ENCODE results near the gene NACC2.
"Not testable (repeated sequence)": the region's sequence is repeated elsewhere in the genome, so short reads cannot be mapped to it uniquely, and the experiment has no call there.

Gene NACC2

GRCh38 chr9:136074706-136075105 lies 20.4 kb downstream of the NACC2 start:
- Mint-ChIP-seq H3K27me3 (peaks cover 49% of the 10 kb centered on the region), H3K36me3 (no peaks in the 10 kb centered on the region)

GRCh38 chr9:136062657-136063439 lies 32.2 kb downstream of the NACC2 start:
- Mint-ChIP-seq H3K4me3 (no peak overlapping the region), H3K27ac (no peak overlapping the region), H3K4me1 (peaks cover 2% of the 10 kb centered on the region), H3K9me3 (peaks cover 3% of the 10 kb centered on the region), H3K36me3 (no peaks in the 10 kb centered on the region), H3K27me3 (peaks cover 68% of the 10 kb centered on the region)
- no peak for ATAC-seq

More at GRCh38 chr9:136074706-136075105, 20.4 kb downstream of the NACC2 start:
- Mint-ChIP-seq H3K27ac (no peak overlapping the region), H3K4me3 (no peak overlapping the region), H3K4me1 (peaks cover 12% of the 10 kb centered on the region), H3K9me3 (no peaks in the 10 kb centered on the region)
- ATAC-seq, result no peak

GRCh38 chr9:136061916-136062315 lies 33.2 kb downstream of the NACC2 start:
- Mint-ChIP-seq H3K27me3 (peaks cover 68% of the 10 kb centered on the region), H3K4me1 (peaks cover 11% of the 10 kb centered on the region)
- H3K27ac Mint-ChIP-seq, H3K4me3 Mint-ChIP-seq, H3K9me3 Mint-ChIP-seq, ATAC-seq, H3K36me3 Mint-ChIP-seq: not testable (repeated sequence)

GRCh38 chr9:136061405-136061804 lies 33.7 kb downstream of the NACC2 start:
- Mint-ChIP-seq H3K27me3 (peaks cover 64% of the 10 kb centered on the region), H3K27ac (no peak overlapping the region), H3K36me3 (no peaks in the 10 kb centered on the region), H3K4me3 (no peak overlapping the region), H3K4me1 (peaks cover 11% of the 10 kb centered on the region), H3K9me3 (peaks cover 2% of the 10 kb centered on the region)
- ATAC-seq, result no peak

GRCh38 chr9:136060671-136061371 lies 34.3 kb downstream of the NACC2 start:
- H3K4me3 Mint-ChIP-seq, result no peak overlapping the region
- ATAC-seq, result no peak
- no peaks in the 10 kb centered on the region for H3K9me3 Mint-ChIP-seq
- no peaks in the 10 kb centered on the region for H3K36me3 Mint-ChIP-seq
- H3K4me1 Mint-ChIP-seq, result peaks cover 13% of the 10 kb centered on the region
- H3K27me3 Mint-ChIP-seq, result peaks cover 61% of the 10 kb centered on the region
- no peak overlapping the region for H3K27ac Mint-ChIP-seq

- Mint-ChIP-seq H3K4me1 (peaks cover 21% of the 10 kb centered on the region), H3K4me3 (no peak overlapping the region), H3K36me3 (no peaks in the 10 kb centered on the region), H3K27ac (no peak overlapping the region), H3K27me3 (peaks cover 68% of the 10 kb centered on the region), H3K9me3 (no peaks in the 10 kb centered on the region)
- no peak for ATAC-seq
Observed at GRCh38 chr9:136059851-136060670, 35.0 kb downstream of the NACC2 start.

- peaks cover 21% of the 10 kb centered on the region for H3K4me1 Mint-ChIP-seq
- H3K36me3 Mint-ChIP-seq, result no peaks in the 10 kb centered on the region
- no peak overlapping the region for H3K4me3 Mint-ChIP-seq
- H3K9me3 Mint-ChIP-seq, result no peaks in the 10 kb centered on the region
- H3K27ac Mint-ChIP-seq, result no peak overlapping the region
- H3K27me3 Mint-ChIP-seq, result peaks cover 75% of the 10 kb centered on the region
- no peak for ATAC-seq
Observed at GRCh38 chr9:136059321-136059791, 35.7 kb downstream of the NACC2 start.

- Mint-ChIP-seq H3K36me3 (no peaks in the 10 kb centered on the region), H3K9me3 (no peaks in the 10 kb centered on the region), H3K27me3 (peaks cover 80% of the 10 kb centered on the region), H3K4me1 (peaks cover 21% of the 10 kb centered on the region), H3K27ac (no peak overlapping the region), H3K4me3 (no peak overlapping the region)
- no peak for ATAC-seq
Observed at GRCh38 chr9:136058801-136059302, 36.2 kb downstream of the NACC2 start.

- peaks cover 21% of the 10 kb centered on the region for H3K4me1 Mint-ChIP-seq
- H3K27me3 Mint-ChIP-seq, result peaks cover 84% of the 10 kb centered on the region
- no peak overlapping the region for H3K4me3 Mint-ChIP-seq
- no peaks in the 10 kb centered on the region for H3K9me3 Mint-ChIP-seq
- H3K27ac Mint-ChIP-seq, result peak overlapping the region; percentile 36
- no peaks in the 10 kb centered on the region for H3K36me3 Mint-ChIP-seq
- no peak for ATAC-seq
Observed at GRCh38 chr9:136058084-136058483, 37.0 kb downstream of the NACC2 start.

- Mint-ChIP-seq H3K27ac (peak overlapping the region; percentile 36), H3K27me3 (peaks cover 84% of the 10 kb centered on the region), H3K36me3 (no peaks in the 10 kb centered on the region), H3K9me3 (no peaks in the 10 kb centered on the region), H3K4me1 (peaks cover 21% of the 10 kb centered on the region), H3K4me3 (peak overlapping the region; percentile 50)
- peak; percentile 51 for ATAC-seq
Observed at GRCh38 chr9:136057236-136058081, 37.6 kb downstream of the NACC2 start.

GRCh38 chr9:136056546-136057235 lies 38.4 kb downstream of the NACC2 start:
- peak overlapping the region; percentile 36 for H3K27ac Mint-ChIP-seq
- peaks cover 84% of the 10 kb centered on the region for H3K27me3 Mint-ChIP-seq
- no peaks in the 10 kb centered on the region for H3K36me3 Mint-ChIP-seq
- peaks cover 21% of the 10 kb centered on the region for H3K4me1 Mint-ChIP-seq
- H3K4me3 Mint-ChIP-seq, result no peak overlapping the region
- no peak for ATAC-seq
- H3K9me3 Mint-ChIP-seq, result no peaks in the 10 kb centered on the region

- H3K36me3 Mint-ChIP-seq, result no peaks in the 10 kb centered on the region
- no peaks in the 10 kb centered on the region for H3K9me3 Mint-ChIP-seq
- no peak overlapping the region for H3K27ac Mint-ChIP-seq
- peaks cover 77% of the 10 kb centered on the region for H3K27me3 Mint-ChIP-seq
- peaks cover 21% of the 10 kb centered on the region for H3K4me1 Mint-ChIP-seq
- peak overlapping the region; percentile 41 for H3K4me3 Mint-ChIP-seq
- ATAC-seq, result no peak
Observed at GRCh38 chr9:136055715-136056545, 39.2 kb downstream of the NACC2 start.
